Stomach (tissue), 4 donors: ENCODE data around the gene BANP.
"Not testable (repeated sequence)": the region's sequence is repeated elsewhere in the genome, so short reads cannot be mapped to it uniquely, and the experiment has no call there.

Source experiments
- CTCF ChIP-seq, 7 experiments: fragments of 450-650 bp in 4 of 7; fragments of 200-600 bp in 3 of 7; sonication (generic) in 3 of 7; IDR thresholded peaks; one replicate each; pipeline ENCODE4 v1.5.1; 2016 to 2019; ENCODE audit warnings: antibody characterized with exemption in 7 of 7, control low read depth in 2 of 7, mild to moderate bottlenecking in 1 of 7
- EP300 ChIP-seq: sonication (generic); formaldehyde crosslinking; IDR thresholded peaks from one replicate; pipeline ENCODE4 v1.6.1; 2017; ENCODE audit warnings: antibody characterized with exemption
- POLR2A ChIP-seq, 4 donors: fragments of 450-650 bp; IDR thresholded peaks; one replicate each; pipeline ENCODE4 v1.6.1; 2016; ENCODE audit warnings: antibody characterized with exemption in 4 of 4, control low read depth in 2 of 4, mild to moderate bottlenecking in 1 of 4, moderate library complexity in 1 of 4
- POLR2AphosphoS5 ChIP-seq, 3 donors: sonication (generic); formaldehyde crosslinking; IDR thresholded peaks; one replicate each; pipeline ENCODE4 v1.6.1; 2016; ENCODE audit warnings: antibody characterized with exemption in 3 of 3

GRCh38 chr16:88043208-88043910, 92.1 kb downstream of the BANP start:
- not testable (repeated sequence) for TF ChIP-seq CTCF (IDR thresholded peaks at IDR 0.05); POLR2A (IDR thresholded peaks at IDR 0.05); POLR2AphosphoS5 (IDR thresholded peaks at IDR 0.05); EP300
